ENCODE data around the gene KLF4.

DNA sequence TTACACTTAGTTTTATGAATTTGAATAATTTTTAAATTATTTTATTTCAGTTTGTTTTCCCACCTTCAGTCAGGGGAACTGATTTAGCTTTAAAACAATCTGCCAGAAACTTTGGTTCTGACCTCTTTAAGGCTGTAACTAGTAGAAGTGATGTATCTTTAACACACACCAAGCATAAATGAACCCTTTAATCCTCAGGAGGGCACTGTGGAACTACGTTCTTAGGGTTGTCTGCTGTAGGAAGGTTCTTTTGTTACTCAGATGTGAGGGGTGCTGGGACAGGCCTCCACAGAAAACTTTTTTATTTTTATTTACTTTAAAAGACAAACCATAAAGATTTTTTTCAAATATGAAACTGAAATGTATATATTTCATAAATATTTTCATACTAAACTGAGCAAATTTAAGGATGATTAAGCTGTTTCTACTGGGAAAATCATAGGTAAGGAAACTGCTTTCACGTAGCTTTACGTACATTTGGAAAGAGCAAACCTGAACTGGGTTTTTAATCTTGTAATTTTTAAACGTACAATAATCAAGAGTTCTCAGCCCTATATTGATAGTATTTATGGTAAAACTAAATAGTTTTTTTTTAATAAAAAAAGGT, 5.3 kb downstream of the KLF4 start:
- TF ChIP-seq CTCF (conservative IDR thresholded peaks at IDR 0.05 in 1 of 2, IDR thresholded peaks at IDR 0.05 in 1 of 2; ENCODE audit: extremely low read depth in 1 of 2, insufficient read depth in 1 of 2, low read depth in 1 of 2, low read length in 2 of 2) (peak; percentile 34 to 63), EZH2 (IDR thresholded peaks at IDR 0.05; ENCODE audit: borderline replicate concordance, low read length) (no peak)
